ENCODE data around the gene SELPLG.
A peak's percentile ranks its signal among the peaks of the same experiment; 100 is the strongest.
"Not testable (repeated sequence)": the region's sequence is repeated elsewhere in the genome, so short reads cannot be mapped to it uniquely, and the experiment has no call there.

The SELPLG gene

DNA sequence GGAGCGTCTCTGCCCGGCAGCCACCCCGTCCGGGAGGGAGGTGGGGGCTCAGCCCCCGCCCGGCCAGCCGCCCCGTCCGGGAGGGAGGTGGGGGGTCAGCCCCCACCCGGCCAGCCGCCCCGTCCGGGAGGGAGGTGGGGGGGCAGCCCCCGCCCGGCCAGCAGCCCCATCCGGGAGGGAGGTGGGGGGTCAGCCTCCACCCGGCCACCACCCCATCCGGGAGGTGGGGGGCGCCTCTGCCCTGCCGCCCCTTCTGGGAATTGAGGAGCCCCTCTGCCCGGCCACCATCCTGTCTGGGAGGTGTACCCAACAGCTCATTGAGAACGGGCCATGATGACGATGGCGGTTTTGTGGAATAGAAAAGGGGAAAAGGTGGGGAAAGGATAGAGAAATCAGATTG is 22.6 kb upstream of the SELPLG start:
- not testable (repeated sequence) for DNase-seq

DNA sequence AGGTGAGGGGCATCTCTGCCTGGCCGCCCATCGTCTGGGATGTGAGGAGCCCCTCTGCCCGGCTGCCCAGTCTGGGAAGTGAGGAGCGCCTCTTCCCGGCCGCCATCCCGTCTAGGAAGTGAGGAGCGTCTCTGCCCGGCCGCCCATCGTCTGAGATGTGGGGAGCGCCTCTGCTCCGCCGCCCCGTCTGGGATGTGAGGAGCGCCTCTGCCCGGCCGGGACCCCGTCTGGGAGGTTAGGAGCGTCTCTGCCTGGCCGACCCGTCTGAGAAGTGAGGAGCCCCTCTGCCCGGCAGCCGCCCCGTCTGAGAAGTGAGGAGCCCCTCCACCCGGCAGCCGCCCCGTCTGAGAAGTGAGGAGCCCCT is 22.1 kb upstream of the SELPLG start:
- not testable (repeated sequence) for DNase-seq

DNA sequence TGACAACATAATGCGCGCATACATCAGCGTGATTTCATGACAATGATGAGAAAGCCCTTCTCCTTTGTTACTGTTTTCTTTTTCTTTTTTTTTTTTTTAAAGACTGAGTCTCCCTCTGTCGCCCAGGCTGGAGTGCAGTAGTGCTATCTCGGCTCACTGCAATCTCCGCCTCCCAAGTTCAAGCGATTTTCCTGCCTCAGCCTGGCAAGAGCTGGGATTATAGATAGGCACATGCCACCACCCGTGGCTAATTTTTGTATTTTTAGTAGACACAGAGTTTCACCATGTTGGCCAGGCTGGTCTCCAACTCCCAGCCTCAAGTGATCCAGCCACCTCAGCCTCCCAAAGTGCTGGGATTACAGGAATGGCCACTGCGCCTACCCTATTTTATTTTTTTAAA is 20.9 kb upstream of the SELPLG start:
- not testable (repeated sequence) for DNase-seq

DNA sequence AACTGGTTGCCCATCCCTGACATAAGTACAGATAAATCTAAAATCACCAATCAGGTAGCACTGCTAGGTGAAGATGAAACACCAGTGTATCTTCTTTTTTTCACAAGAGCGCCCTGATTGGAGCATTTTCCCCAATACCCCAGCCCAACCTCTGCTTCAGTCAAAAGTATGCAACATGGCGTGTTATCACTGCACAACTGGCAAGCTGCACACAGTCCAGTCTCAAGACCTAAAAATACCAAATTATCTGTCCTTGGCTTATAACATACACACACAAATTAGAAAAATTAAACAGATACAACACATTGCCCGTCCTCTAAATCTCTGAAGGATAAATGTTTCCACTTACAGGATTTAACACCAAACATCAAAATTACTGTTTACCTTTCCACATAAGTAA is 20.2 kb upstream of the SELPLG start:
- DNase-seq = no peak

DNA sequence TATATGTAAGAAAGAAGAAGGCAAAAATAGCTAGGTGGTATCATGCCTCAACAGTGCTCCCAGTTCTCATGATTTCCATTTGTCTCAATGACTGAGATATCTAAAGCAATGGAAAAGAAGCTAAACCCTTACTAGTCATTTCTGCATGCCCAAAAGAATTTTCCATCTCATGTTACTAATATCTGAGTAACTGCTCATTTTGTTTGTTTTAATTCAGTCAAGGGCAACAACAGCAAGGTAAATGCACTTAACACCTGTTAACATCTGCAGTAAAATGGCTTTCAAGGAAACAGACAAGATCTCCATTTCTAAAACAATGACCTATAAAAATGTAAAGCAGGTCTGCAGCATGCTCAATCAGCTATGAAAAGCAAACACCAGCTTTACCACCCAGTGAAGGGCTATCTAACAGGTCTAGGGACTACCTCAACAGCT is 19.4 kb upstream of the SELPLG start:
- no peak for DNase-seq

DNA sequence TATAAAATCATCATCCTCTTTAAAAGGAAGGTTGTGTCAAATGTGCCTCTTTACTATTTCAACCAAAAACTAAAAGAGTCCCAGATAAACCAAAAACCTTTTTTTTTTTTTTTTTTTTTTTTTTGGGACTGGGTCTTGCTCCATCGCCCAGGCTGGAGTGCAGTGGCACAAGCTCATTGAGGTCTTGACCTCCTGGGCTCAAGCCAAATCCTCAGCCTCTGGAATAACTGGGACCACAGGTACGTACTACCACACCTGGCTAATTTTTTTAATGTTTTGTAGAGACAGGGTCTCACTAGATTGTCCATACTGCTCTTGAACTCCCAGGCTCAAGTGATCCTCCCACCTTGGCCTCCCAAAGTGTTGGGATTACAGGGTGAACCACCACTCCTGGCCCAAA is 16.4 kb upstream of the SELPLG start:
- no peak for DNase-seq

DNA sequence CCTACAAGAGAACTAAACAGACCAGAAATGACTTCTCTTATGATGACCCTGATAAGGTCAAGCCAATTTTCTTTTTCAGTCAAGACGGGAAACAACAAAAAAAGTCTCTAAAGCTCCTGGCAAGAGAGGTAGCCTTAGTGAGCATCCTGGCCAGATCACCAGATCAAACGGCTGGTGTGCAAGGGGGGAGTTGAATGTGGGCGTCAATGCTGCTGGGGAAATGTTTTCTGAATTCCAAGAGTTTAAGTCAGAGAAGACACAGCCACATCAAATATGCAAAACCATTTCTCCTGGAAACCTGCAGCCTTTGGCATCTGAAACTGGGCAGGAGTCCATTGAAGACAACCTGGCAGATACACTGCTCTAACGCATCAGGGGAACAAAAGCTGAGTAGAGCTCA is 16.0 kb upstream of the SELPLG start:
- no peak for DNase-seq

DNA sequence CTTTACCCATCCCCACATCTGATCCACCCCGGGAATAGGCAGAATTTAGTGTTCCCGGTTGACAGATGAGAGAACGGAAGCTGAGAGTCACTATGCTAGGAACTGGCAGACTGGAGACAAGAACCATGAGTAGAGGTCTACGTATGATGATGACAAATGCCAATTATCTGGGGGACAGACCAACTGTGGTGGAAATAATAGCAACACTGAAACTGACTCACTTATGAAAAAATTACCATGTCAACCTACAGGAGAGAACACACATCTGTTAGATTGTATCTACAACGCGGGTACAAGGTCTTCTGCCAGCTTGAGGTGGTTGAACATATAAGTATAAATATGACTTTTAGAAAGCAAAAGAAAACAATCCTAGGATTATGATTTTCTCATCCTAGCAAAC is 15.4 kb upstream of the SELPLG start:
- DNase-seq = no peak

DNA sequence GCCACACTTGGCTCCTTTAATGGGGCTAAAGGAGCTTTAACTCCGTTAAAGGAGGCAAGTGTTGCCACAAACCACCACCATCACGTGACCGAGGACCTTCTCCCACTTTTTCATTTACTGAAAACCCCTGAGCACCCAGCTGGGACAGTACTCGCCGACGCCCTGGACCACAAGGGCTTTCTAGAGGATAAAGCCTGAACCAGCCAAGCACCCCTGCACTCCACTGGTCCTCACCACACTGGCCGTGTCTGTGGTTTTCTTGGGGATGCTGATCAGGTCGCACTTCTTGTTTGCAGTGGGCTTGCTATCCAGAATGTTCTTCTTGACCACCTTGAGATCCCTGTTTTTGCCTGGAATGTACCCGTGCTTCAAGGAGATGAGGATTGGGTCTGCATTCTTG is 14.7 kb upstream of the SELPLG start:
- no peak for DNase-seq

DNA sequence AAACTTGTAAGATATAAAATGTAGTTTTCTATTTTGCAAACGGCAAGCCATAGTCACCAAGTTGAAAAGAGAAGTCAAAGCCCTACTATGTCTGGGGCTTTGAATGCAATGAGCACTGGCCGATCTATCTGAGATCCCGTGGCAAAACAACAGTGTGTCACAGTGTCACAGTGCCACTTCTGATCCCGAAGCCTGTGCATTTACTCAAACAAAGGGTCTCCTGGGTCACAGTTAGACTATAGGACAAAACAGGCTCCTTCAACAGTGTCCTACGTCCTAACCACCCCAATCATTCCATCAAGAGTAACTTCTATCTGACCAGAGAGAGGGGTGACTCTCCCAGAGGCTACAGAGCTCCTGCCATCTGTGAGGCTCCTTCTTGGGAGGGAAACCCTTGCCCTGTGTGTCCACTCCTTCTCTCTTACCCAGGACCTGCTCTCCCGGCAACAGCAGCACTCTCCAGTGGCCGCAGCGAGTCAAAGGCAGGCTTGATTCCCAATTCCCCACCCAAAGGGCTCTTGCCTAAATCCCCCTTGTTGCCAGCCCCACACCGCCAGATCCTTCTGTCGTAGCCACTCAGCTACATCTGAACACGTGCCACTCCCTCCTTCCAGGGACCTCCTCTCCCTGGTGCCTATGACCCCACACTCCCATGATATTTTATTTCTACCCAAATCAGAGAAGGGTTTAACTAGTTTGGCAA is 14.0 kb upstream of the SELPLG start:
- DNase-seq = no peak

DNA sequence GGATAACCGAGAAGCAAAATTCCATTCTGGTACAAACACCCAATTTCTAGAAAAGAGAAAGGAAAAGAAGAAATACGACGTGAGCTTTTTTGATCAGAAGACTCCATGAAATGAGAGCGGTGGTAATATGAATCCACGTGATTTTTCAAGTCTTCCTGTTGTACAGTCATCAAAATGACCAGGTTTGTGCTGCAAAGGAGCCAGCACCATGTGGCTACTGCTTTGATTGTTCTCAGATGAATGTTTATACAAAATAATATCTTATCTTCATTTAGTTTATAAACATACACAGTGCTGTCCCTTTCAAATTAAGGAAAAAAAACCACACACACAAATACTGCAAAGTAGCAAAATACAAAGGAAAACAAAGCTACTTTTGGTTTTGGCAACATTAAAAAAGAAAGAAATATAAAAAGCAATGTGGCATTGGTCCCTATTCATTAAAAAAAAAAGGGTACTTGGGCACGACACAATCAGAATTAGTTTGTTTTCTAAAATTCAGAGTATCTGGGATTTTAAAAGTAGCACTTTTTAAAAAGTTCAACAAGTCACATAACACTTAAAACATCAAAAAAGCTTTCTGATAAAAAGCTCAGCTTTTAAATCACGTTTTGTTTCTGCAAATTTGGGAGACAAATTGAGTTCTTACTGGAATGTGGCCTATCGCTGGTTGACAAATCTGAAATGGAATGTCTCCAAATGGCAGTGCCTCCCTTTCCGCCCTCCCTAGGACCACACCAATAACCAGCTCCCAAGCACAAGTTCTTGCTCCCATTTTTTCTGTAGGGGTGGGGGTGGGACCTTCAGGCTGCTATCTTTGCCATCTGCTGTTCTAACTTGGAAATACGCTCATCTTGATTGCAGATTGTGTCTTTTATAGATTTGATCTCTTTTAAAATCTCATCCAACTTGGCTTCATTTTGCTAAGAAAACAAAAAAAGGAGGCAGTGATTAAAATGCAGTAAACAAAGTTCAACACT is 13.2 kb upstream of the SELPLG start:
- DNase-seq = peak in 1 of 56 donors; percentile 11

DNA sequence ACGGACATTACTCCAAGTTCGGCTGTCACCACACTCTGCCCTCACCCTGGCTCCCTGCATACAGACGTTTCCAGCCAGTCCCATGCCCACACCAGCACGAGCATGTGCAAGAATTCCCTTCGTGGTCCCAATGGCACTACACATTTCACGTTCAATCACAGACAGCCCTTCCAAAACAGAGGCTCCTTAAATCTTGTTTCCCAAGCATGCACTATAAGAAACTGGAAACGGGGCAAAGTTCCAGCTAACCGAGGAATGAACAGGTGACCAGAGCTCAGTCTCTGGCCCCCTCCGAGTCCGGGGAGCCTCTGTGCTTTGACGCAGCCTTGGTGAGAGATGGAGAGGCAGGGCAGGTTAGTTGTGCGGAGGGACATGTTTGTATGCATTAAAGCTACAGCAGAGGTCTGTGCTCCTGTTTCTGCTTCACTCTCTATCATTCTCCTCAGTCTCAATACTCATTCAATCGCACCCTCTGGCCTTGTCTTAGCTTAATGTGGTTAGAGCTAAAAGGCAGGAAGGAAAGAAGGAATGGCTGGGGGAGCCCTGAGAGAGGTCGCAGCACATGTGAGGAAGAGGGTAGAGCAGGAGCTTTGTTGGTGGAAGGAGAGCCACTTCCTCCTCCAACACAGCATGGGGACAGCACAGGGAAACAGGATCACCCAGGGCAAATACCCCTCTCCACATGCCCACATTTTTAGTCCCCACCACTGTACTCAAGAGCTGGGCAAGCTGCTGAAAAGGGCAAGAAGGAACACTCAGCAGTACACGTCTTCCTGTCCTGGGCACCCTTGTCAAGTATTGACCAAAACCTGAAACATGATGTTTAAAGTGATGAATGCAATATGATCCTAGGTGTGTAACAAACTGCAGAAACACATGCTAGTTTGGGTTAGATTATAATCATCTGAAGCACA is 12.2 kb upstream of the SELPLG start:
- no peak for DNase-seq

DNA sequence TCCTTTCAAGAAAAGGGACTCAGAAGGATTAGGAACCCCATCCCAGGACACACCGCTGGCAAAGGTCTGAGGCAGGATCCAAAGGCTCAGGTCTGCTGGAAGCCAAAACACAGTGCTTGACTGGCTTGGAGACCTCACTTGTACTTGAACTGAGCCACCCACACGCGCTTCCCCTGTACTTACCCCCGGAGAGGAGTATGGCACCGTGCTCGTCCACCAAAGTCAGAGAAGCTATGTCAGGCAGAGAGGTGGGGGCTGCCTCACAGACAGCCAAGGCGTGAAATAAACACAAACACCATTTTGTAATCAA is 11.1 kb upstream of the SELPLG start:
- DNase-seq = no peak

DNA sequence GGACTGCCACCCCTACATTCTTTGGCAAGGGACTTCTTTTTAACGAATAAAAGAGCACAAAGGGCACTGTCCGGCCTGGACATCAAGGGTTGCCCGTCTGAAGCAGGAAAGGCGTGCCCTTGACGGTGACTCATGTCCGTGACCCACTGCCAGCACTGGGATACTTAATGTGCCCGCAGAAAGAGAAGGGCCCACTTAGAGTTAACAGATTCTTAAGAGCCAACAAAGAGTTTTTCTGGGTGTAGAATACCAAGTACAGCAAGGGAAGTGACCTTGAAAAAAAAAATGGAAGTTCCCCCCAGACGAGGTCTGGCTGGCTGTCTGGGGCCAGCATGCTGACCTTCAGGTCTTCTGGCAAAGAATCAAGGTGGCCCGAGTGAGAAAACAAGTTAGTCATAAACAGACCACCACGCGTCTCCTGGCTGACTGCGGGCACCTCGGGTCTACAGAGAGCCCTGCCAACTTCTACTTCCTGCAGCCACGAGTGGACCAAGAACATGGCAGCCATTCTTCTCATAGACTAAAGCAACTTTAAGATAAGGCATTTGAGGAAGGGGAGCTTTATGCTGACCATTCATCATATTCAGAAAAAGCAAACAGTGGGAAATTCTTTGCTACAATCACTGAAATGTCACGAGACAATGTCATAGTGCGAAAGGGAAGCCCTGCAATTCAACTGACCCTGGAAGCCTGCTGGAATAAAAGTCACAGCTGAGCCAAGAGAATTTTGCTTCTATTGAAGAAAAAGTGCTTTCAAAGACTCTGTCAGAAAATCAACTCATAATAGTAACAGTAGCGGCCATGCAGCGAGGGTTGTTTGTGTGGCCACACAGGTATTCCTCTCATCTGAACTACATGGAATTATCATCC is 10.5 kb upstream of the SELPLG start:
- peak in 29 of 56 donors; percentile 18 to 74 (median 39) for DNase-seq

DNA sequence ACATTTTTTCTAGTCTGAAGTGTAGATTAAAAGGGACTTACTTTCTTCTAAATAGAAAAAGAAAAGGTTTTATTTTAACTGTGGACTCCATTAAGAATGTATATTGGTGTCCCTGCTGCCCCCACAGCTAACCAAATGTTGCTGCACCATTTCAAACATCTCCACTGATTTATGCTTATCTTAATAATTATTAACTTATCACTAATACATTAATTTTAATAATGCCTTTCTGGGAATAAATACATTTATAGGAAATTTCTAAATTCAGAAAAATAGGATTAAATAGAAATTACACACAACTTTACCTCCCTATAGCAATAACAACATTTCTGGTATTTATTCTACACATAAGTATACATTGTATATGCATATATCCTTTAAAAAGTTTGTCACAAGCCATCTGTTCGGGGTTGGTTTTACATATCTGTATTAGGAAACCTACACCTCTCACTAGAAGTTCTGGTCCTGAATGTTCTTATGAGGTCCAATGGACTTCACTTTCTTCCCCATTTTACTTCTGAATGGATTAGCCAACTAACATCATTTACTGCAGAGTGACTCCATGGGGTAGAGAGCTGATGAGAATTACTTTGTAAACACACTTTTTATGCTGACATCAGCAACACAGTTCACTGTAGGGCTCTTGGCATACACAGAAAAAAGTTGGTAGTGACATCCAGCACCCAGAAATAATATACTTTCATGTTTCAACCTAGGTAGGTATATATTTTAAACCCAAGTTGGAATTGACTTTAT is 9.4 kb upstream of the SELPLG start:
- no peak for DNase-seq

DNA sequence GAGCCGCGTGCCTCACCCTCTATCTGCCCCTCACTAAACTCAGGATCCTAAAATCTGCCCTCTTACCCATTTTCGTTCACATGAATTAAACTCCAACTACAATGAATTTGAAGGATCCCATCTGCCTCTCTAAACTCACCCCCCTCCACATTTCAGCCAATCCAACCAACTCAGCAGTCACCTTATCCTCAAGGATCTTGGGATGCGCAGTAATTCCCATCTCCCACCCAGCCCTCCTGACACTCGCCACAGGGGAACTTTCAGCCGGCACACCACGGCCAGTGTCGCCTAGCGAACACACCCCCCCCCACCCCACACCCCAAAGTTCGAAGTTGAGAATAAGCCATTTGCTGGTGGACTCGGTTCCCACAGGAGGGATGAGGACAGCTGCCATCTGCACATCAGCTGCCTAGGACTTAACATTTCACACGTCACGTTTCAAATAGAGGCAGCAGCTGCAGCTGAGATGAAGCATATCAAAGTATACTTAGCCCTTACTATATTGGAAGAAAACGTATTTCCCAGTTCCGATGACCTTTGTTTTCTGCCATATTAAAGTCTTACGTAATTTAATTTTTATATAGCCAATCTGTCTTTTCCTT is 8.7 kb upstream of the SELPLG start:
- DNase-seq = no peak

DNA sequence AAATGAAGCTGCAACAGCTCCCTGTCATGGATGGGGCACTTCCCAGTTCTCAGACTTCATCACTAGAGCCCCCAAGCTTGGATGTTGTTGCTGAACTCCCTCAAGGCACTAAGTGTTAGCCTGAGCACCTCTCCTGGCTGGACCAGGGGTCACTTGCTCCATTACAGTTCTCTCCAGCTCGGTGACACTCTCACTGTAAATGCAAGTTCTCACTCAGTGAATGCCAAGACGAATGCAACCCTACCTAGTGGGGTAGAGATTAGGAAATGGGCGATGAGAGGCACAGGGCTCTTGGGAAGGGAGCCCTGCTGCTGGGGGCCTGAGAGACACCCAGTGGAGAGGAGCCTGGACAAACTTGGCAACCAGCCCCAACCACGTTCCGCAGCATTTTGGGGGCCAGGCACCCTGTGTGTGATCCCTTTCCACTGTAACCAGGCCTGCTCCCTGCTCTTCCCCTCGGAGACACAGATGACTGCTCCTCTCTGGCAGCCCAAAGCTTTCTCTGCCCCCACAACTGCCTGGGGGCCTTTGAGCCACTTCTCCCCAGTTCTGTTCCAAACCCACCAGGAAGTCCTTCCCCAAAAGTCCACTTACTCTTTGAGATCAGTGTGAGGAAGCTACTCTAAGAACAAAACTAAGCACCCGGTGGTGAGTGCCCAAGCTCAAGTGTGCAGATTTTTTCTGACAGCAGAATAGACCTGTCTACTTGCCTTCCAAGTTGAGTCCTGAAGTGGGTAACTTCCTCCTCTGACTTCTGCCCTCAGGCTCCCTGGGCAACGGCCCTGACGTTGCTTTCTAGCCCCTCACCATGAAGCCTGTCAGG is 8.0 kb upstream of the SELPLG start:
- peak in 2 of 56 donors; percentile 25 to 39 for DNase-seq

DNA sequence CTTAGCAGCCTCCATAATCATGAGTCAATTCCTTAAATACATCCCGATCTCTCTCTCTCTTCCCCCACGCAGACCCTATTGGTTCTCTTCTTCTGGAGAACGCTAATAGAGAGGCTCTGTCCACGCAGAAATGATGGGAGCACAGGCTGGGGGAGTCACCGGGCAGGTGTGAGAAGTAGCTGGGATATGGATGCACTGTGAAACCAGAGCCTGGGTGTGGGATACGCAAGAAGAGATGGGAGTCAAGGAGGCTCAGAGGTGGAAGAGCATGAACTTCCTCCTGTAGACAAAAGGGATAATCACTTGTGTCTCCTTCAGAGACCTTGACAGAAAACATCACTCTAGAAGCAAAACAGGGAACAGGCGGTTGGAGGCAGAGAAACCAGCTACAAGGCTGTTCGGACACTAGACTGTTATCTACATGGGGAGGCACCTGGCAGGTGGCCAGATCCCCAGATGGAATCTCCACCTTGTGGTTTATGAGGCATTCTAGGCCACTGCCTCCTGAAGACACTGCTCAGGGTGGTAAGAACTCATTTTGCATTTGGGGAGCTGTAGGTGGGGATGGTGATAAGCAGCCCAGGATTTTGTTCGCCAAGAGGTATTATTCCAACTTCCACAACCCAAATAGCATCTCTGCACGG is 7.2 kb upstream of the SELPLG start:
- DNase-seq = peak in 1 of 56 donors; percentile 54
